ENCODE measurements around the gene TMEM260. TPM values are rescaled to one million over a fixed set of nuclear protein-coding genes. Genes with fewer than 3 reads are reported as not detected.

The TMEM260 gene
- total RNA-seq, 4 donors from 2014 or later, result 8.7 to 17.2 (median 10.9) TPM

GRCh38 chr14:56581041-56581727 is 1.6 kb downstream of the TMEM260 start:
- 42 to 47% methylated on average over 6 of the region's 6 CpGs for WGBS, 2 donors
- DNase-seq, result no peak
- intact Hi-C loops (cut with DNase I), result no loop called here
- H3K27ac ChIP-seq, result no peak overlapping the region
- peaks cover 0 to 9% (median 0%) of the 10 kb centered on the region in 3 donors for H3K36me3 ChIP-seq
- H3K9me3 ChIP-seq, result no peaks in the 10 kb centered on the region
- no peak for TF ChIP-seq POLR2A (IDR thresholded peaks at IDR 0.05)
- H3K4me3 ChIP-seq, result peak overlapping the region in 3 of 4 donors; percentile 67 to 100 (median 77)
- H3K4me1 ChIP-seq, result peaks cover 12 to 44% (median 16%) of the 10 kb centered on the region in 3 donors
- H3K27me3 ChIP-seq, result no peaks in the 10 kb centered on the region

GRCh38 chr14:56585461-56586084 is 6.0 kb downstream of the TMEM260 start:
- Histone ChIP-seq H3K4me3 (no peak overlapping the region), H3K9me3 (no peaks in the 10 kb centered on the region), H3K27me3 (no peaks in the 10 kb centered on the region), H3K4me1 (peaks cover 11 to 36% (median 14%) of the 10 kb centered on the region in 3 donors), H3K27ac (no peak overlapping the region), H3K36me3 (peaks cover 0 to 47% (median 0%) of the 10 kb centered on the region in 3 donors)
- no peak for DNase-seq
- TF ChIP-seq POLR2A (IDR thresholded peaks at IDR 0.05) (no peak), CTCF (IDR thresholded peaks at IDR 0.05) (no peak)
- intact Hi-C loops (cut with DNase I), result no loop called here
- 77 to 83% methylated on average over 7 of the region's 7 CpGs for WGBS, 2 donors

- Histone ChIP-seq H3K36me3 (peaks cover 0 to 53% (median 0%) of the 10 kb centered on the region in 3 donors), H3K27me3 (no peaks in the 10 kb centered on the region), H3K27ac (no peak overlapping the region), H3K4me3 (no peak overlapping the region), H3K4me1 (peaks cover 0 to 15% (median 2%) of the 10 kb centered on the region in 3 donors), H3K9me3 (no peaks in the 10 kb centered on the region)
- intact Hi-C loops (cut with DNase I), result no loop called here
- 63 to 83% methylated on average over 1 of the region's 1 CpG for WGBS, 2 donors
- no peak for TF ChIP-seq CTCF (IDR thresholded peaks at IDR 0.05)
- no peak for TF ChIP-seq POLR2A (IDR thresholded peaks at IDR 0.05)
- DNase-seq, result no peak
These were observed 8.1 kb downstream of the TMEM260 start for GRCh38 chr14:56587701-56588100.

GRCh38 chr14:56590535-56590960 is 10.9 kb downstream of the TMEM260 start:
- H3K4me3 ChIP-seq, result no peak overlapping the region
- no peaks in the 10 kb centered on the region for H3K9me3 ChIP-seq
- peaks cover 0 to under 1% (median 0%) of the 10 kb centered on the region in 3 donors for H3K4me1 ChIP-seq
- WGBS, 2 donors, result 85 to 88% methylated on average over 4 to 5 of the region's 5 CpGs
- peaks cover 0 to 62% (median 0%) of the 10 kb centered on the region in 3 donors for H3K36me3 ChIP-seq
- no peak for DNase-seq
- intact Hi-C loops (cut with DNase I), result no loop called here
- no peaks in the 10 kb centered on the region for H3K27me3 ChIP-seq
- no peak for TF ChIP-seq CTCF (IDR thresholded peaks at IDR 0.05)
- no peak for TF ChIP-seq POLR2A (IDR thresholded peaks at IDR 0.05)
- no peak overlapping the region for H3K27ac ChIP-seq

- no peak for DNase-seq
- Histone ChIP-seq H3K27me3 (no peaks in the 10 kb centered on the region), H3K27ac (no peak overlapping the region), H3K4me1 (no peaks in the 10 kb centered on the region), H3K9me3 (no peaks in the 10 kb centered on the region), H3K36me3 (peaks cover 0 to 43% (median 0%) of the 10 kb centered on the region in 3 donors), H3K4me3 (no peak overlapping the region)
- WGBS, 2 donors, result 78 to 83% methylated on average over 5 of the region's 5 CpGs
- no peak for TF ChIP-seq POLR2A (IDR thresholded peaks at IDR 0.05)
- no peak for TF ChIP-seq CTCF (IDR thresholded peaks at IDR 0.05)
- intact Hi-C loops (cut with DNase I), result no loop called here
These were observed 13.3 kb downstream of the TMEM260 start for GRCh38 chr14:56592746-56593544.

Data from esophagus squamous epithelium (tissue), 5 donors.